Ovary (tissue), 3 donors: ENCODE measurements around the gene EDIL3.

Experiments used
- POLR2A ChIP-seq: fragments of 450-650 bp; IDR thresholded peaks from one replicate; pipeline ENCODE4 v1.6.1; 2017; ENCODE audit warnings: antibody characterized with exemption, mild to moderate bottlenecking, moderate library complexity
- TF ChIP-seq, protein P1 (sequence below), 3 donors: fragments of 450-650 bp in 2 of 3; fragments of 200-600 bp in 1 of 3; IDR thresholded peaks; one replicate each; pipeline versions ENCODE4 v1.5.1 to v1.8.0; 2016 to 2022; ENCODE audit warnings: antibody characterized with exemption in 3 of 3, mild to moderate bottlenecking in 1 of 3
- donor health status: DM: no; HTN: no; CAD: no.

GRCh38 chr5:84163671-84164070, 221.0 kb downstream of the EDIL3 start:
- TF ChIP-seq, protein P1, sequence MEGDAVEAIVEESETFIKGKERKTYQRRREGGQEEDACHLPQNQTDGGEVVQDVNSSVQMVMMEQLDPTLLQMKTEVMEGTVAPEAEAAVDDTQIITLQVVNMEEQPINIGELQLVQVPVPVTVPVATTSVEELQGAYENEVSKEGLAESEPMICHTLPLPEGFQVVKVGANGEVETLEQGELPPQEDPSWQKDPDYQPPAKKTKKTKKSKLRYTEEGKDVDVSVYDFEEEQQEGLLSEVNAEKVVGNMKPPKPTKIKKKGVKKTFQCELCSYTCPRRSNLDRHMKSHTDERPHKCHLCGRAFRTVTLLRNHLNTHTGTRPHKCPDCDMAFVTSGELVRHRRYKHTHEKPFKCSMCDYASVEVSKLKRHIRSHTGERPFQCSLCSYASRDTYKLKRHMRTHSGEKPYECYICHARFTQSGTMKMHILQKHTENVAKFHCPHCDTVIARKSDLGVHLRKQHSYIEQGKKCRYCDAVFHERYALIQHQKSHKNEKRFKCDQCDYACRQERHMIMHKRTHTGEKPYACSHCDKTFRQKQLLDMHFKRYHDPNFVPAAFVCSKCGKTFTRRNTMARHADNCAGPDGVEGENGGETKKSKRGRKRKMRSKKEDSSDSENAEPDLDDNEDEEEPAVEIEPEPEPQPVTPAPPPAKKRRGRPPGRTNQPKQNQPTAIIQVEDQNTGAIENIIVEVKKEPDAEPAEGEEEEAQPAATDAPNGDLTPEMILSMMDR (IDR thresholded peaks at IDR 0.05), result no peak
- TF ChIP-seq POLR2A, result no peak
